ENCODE data around the gene CRBN.

- TF ChIP-seq CTCF (IDR thresholded peaks at IDR 0.05) (no peak), POLR2A (IDR thresholded peaks at IDR 0.05) (no peak)
Measured at GRCh38 chr3:3189961-3190360, 10.5 kb upstream of the CRBN start.
